Coronary artery (tissue), 2 donors: ENCODE measurements around the gene KCNH5.
"Not testable (repeated sequence)": the region's sequence is repeated elsewhere in the genome, so short reads cannot be mapped to it uniquely, and the experiment has no call there.

Source experiments
- DNase-seq: peaks from one replicate; pipeline ENCODE4 v3.0.0-alpha.2; 2017; ENCODE audit warnings: low spot score
- H3K27ac ChIP-seq, 2 donors: fragments of 200-600 bp; sonication (generic); one replicate each; pipeline ENCODE4 v1.5.1; 2016 to 2019
- H3K4me3 ChIP-seq: fragments of 200-600 bp; sonication (generic); 2 replicates; pipeline ENCODE4 v1.5.1; 2016; ENCODE audit warnings: mild to moderate bottlenecking, moderate library complexity
- CTCF ChIP-seq: fragments of 200-600 bp; sonication (generic); IDR thresholded peaks from one replicate; pipeline ENCODE4 v1.5.1; 2019; ENCODE audit warnings: antibody characterized with exemption

KCNH5 gene

GRCh38 chr14:62866376-62866775 lies 178.9 kb downstream of the KCNH5 start:
- Histone ChIP-seq H3K27ac (no peak overlapping the region), H3K4me3 (no peak overlapping the region)
- TF ChIP-seq CTCF = no peak
- DNase-seq = no peak

GRCh38 chr14:62864588-62864987 lies 180.7 kb downstream of the KCNH5 start:
- Histone ChIP-seq H3K4me3 (no peak overlapping the region), H3K27ac (no peak overlapping the region)
- no peak for DNase-seq
- no peak for TF ChIP-seq CTCF

GRCh38 chr14:62858011-62858410 lies 187.2 kb downstream of the KCNH5 start:
- H3K4me3 ChIP-seq, DNase-seq, H3K27ac ChIP-seq: not testable (repeated sequence)

- no peak overlapping the region for H3K27ac ChIP-seq
- no peak for TF ChIP-seq CTCF
- DNase-seq = no peak
- no peak overlapping the region for H3K4me3 ChIP-seq
Observed at GRCh38 chr14:62854951-62855350, 190.3 kb downstream of the KCNH5 start.

GRCh38 chr14:62847168-62847567 lies 198.1 kb downstream of the KCNH5 start:
- no peak for TF ChIP-seq CTCF
- DNase-seq = no peak
- no peak overlapping the region for H3K27ac ChIP-seq
- H3K4me3 ChIP-seq = no peak overlapping the region

- no peak overlapping the region for H3K4me3 ChIP-seq
- TF ChIP-seq CTCF = no peak
- DNase-seq = no peak
- no peak overlapping the region for H3K27ac ChIP-seq
Observed at GRCh38 chr14:62844546-62844945, 200.7 kb downstream of the KCNH5 start.

- no peak for DNase-seq
- H3K4me3 ChIP-seq = no peak overlapping the region
- H3K27ac ChIP-seq = no peak overlapping the region
- no peak for TF ChIP-seq CTCF
Observed at GRCh38 chr14:62824086-62824485, 221.2 kb downstream of the KCNH5 start.

GRCh38 chr14:62819931-62820330 lies 225.3 kb downstream of the KCNH5 start:
- DNase-seq = no peak
- TF ChIP-seq CTCF = no peak
- Histone ChIP-seq H3K27ac (no peak overlapping the region), H3K4me3 (no peak overlapping the region)
